Sigmoid colon (tissue), 4 donors: ENCODE data around the gene CRELD2.
A peak's percentile ranks its signal among the peaks of the same experiment; 100 is the strongest.

Source experiments
- CTCF ChIP-seq, 4 experiments: fragments of 450-650 bp in 3 of 4; fragments of 200-600 bp in 1 of 4; IDR thresholded peaks; one replicate each; pipeline ENCODE4 v1.5.1; 2016 to 2019; ENCODE audit warnings: antibody characterized with exemption in 4 of 4, mild to moderate bottlenecking in 3 of 4, moderate library complexity in 2 of 4
- EP300 ChIP-seq, 4 donors: sonication (generic); formaldehyde crosslinking; IDR thresholded peaks; one replicate each; pipeline ENCODE4 v1.6.1; 2017; ENCODE audit warnings: antibody characterized with exemption in 4 of 4
- POLR2A ChIP-seq, 2 donors: fragments of 450-650 bp; IDR thresholded peaks; one replicate each; pipeline ENCODE4 v1.6.1; 2016; ENCODE audit warnings: antibody characterized with exemption in 2 of 2, mild to moderate bottlenecking in 2 of 2, moderate library complexity in 2 of 2
- POLR2AphosphoS5 ChIP-seq, 4 donors: sonication (generic); formaldehyde crosslinking; IDR thresholded peaks; one replicate each; pipeline ENCODE4 v1.6.1; 2017; ENCODE audit warnings: antibody characterized with exemption in 4 of 4

- TF ChIP-seq CTCF (IDR thresholded peaks at IDR 0.05) (peak in 1 of 4 experiments; percentile 25), POLR2A (IDR thresholded peaks at IDR 0.05) (no peak), POLR2AphosphoS5 (IDR thresholded peaks at IDR 0.05) (no peak), EP300 (IDR thresholded peaks at IDR 0.05) (no peak)
These were observed 41.3 kb downstream of the CRELD2 start for GRCh38 chr22:49959782-49960158.
